Panc1 (cell line): Measurements from ENCODE around the gene FLVCR2. TPM values are rescaled to one million over a fixed set of nuclear protein-coding genes. Genes with fewer than 3 reads are reported as not detected.

Experiments used
- ATAC-seq: fragments of 200-7000 bp; cut with Tn5 transposase; 2 replicates; pipeline ENCODE4 v1.9.1; 2020; ENCODE audit warnings: mild to moderate bottlenecking, moderate library complexity
- BruUV-seq: library from RNA; stranded (reverse); fragments of 400-500 nt; replicated peaks from 2 replicates; lab custom pipeline; 2021; lab: Mats Ljungman, UMichigan
- CTCF ChIA-PET: fragments of 300-600 bp; sonication (Branson Sonifier 250); formaldehyde crosslinking; loops from one replicate; lab custom pipeline; 2022; ENCODE audit warnings: antibody characterized with exemption; lab: Charles Lee
- POLR2A ChIA-PET: fragments of 300-600 bp; sonication (Branson Sonifier 250); formaldehyde crosslinking; loops from one replicate; lab custom pipeline; 2022; ENCODE audit warnings: antibody characterized with exemption; lab: Charles Lee
- DNase-seq: peaks from one replicate; pipeline ENCODE4 v3.0.0-alpha.2; 2010; ENCODE audit warnings: low read depth, low spot score
- H3K27ac ChIP-seq: 2 replicates; pipeline ENCODE4 v1.5.1; 2011; ENCODE audit warnings: mild to moderate bottlenecking, low read length, inconsistent platforms
- H3K27me3 ChIP-seq: fragments of 200-500 bp; sonication (Bioruptor generic); 2 replicates; pipeline ENCODE4 v1.6.0; 2014; ENCODE audit warnings: low read length, inconsistent platforms; ENCODE audit not compliant: control insufficient read depth, insufficient read depth
- H3K36me3 ChIP-seq: fragments of 200-500 bp; sonication (Bioruptor generic); 2 replicates; pipeline ENCODE4 v1.5.1; 2014; ENCODE audit warnings: inconsistent platforms, mild to moderate bottlenecking, low read length, moderate library complexity; ENCODE audit not compliant: control insufficient read depth, insufficient read depth
- H3K4me1 ChIP-seq: 2 replicates; pipeline ENCODE4 v1.5.1; 2011; ENCODE audit warnings: inconsistent platforms, mild to moderate bottlenecking, low read length, moderate library complexity; ENCODE audit not compliant: control insufficient read depth, insufficient read depth
- H3K4me3 ChIP-seq, 2 experiments: 2 replicates each; pipeline ENCODE4 v1.5.1; 2011 to 2012; ENCODE audit warnings: low read depth in 2 of 2, low read length in 2 of 2, mild to moderate bottlenecking in 2 of 2, inconsistent platforms in 1 of 2, moderate library complexity in 1 of 2
- H3K9me3 ChIP-seq: fragments of 200-500 bp; sonication (Bioruptor generic); 2 replicates; pipeline ENCODE4 v1.5.1; 2014; ENCODE audit warnings: low read depth, mild to moderate bottlenecking, inconsistent platforms, low read length, moderate library complexity; ENCODE audit not compliant: control insufficient read depth, insufficient read depth
- CTCF ChIP-seq: fragments of 450-650 bp; IDR thresholded peaks from 2 replicates; pipeline ENCODE4 v1.5.1; 2017; ENCODE audit warnings: mild to moderate bottlenecking
- POLR2AphosphoS5 ChIP-seq: IDR thresholded peaks from 2 replicates; pipeline ENCODE4 v1.6.1; 2012; ENCODE audit warnings: mild to moderate bottlenecking, low read depth, low read length, moderate library complexity
- REST ChIP-seq, 2 experiments: IDR thresholded peaks; 2 replicates each; pipeline ENCODE4 v1.6.1; 2011 to 2012; ENCODE audit warnings: low read depth in 2 of 2, control low read depth in 1 of 2, low read length in 1 of 2, mild to moderate bottlenecking in 1 of 2, moderate library complexity in 1 of 2; ENCODE audit not compliant: insufficient read depth in 1 of 2
- SIN3A ChIP-seq: IDR thresholded peaks from 2 replicates; pipeline ENCODE4 v1.6.1; 2012; ENCODE audit warnings: low read depth, mild to moderate bottlenecking, low read length, moderate library complexity, borderline replicate concordance; ENCODE audit not compliant: insufficient read depth
- TCF7L2 ChIP-seq: IDR thresholded peaks from 2 replicates; pipeline ENCODE4 v1.6.1; 2011; ENCODE audit warnings: mild to moderate bottlenecking, low read depth, low read length, inconsistent platforms
- in situ Hi-C: cut with HindIII; loops from 2 replicates; pipeline ENCODE4 v1.10.0; 2016; ENCODE audit warnings: low sequenced_read_pairs, low pct_unique_long_range_greater_than_20kb
- intact Hi-C: fragments of 100-400 bp; cut with micrococcal nuclease; formaldehyde crosslinking; loops from one replicate; pipeline ENCODE4 v1.10.0; 2022; ENCODE audit not compliant: unreplicated experiment
- total RNA-seq: library from RNA; stranded (reverse); gene quantifications from one replicate; pipeline ENCODE4 v1.2.1, GENCODE V29; 2021; ENCODE audit not compliant: unreplicated experiment

FLVCR2 gene
- total RNA-seq, 1 experiment from 2014 or later = 9.7 TPM

GRCh38 chr14:75558440-75558839 is 20.0 kb upstream of the FLVCR2 start:
- intact Hi-C loops (no loop called here), in situ Hi-C loops (no loop called here)
- CTCF ChIA-PET = no interaction called here
- POLR2A ChIA-PET = no interaction called here
- H3K4me3 ChIP-seq = no peak overlapping the region
- H3K9me3 ChIP-seq = peaks cover 4% of the 10 kb centered on the region; the same call in 1 of the 2 replicates
- H3K4me1 ChIP-seq = peaks cover 4% of the 10 kb centered on the region; the same call in 1 of the 2 replicates
- TF ChIP-seq SIN3A = no peak
- no peak overlapping the region for H3K27ac ChIP-seq
- no peaks in the 10 kb centered on the region for H3K36me3 ChIP-seq
- no TSS peak for BruUV-seq
- DNase-seq (no peak), ATAC-seq (no peak)
- H3K27me3 ChIP-seq = no peaks in the 10 kb centered on the region

GRCh38 chr14:75559045-75559444 is 19.4 kb upstream of the FLVCR2 start:
- no peaks in the 10 kb centered on the region for H3K27me3 ChIP-seq
- peaks cover 4% of the 10 kb centered on the region; the same call in 1 of the 2 replicates for H3K9me3 ChIP-seq
- H3K4me1 ChIP-seq = peaks cover 4% of the 10 kb centered on the region; the same call in 1 of the 2 replicates
- TF ChIP-seq POLR2AphosphoS5 (no peak), TCF7L2 (no peak), REST (IDR thresholded peaks at IDR 0.05; ENCODE audit: insufficient read depth in 1 of 2, low read depth in 2 of 2, low read length in 1 of 2) (no peak), SIN3A (no peak), CTCF (no peak)
- ATAC-seq (no peak), DNase-seq (no peak)
- no peaks in the 10 kb centered on the region for H3K36me3 ChIP-seq
- no peak overlapping the region for H3K27ac ChIP-seq
- ChIA-PET CTCF (no interaction called here), POLR2A (no interaction called here)
- BruUV-seq = no TSS peak
- in situ Hi-C loops = no loop called here
- no peak overlapping the region for H3K4me3 ChIP-seq
- intact Hi-C loops = no loop called here

GRCh38 chr14:75559451-75560222 is 18.8 kb upstream of the FLVCR2 start:
- CTCF ChIA-PET = interaction anchor here (0.6 kb wide), 1 partner anchor 681 kb away, joined by 5 read pairs; no protein-coding TSS in a partner anchor
- ATAC-seq (no peak), DNase-seq (no peak)
- no peaks in the 10 kb centered on the region for H3K27me3 ChIP-seq
- no peak overlapping the region for H3K27ac ChIP-seq
- intact Hi-C loops (loop anchor here (2.0 kb wide), 1 partner anchor 253 kb away; no protein-coding TSS in a partner anchor), in situ Hi-C loops (no loop called here)
- no peaks in the 10 kb centered on the region for H3K36me3 ChIP-seq
- no peak for TF ChIP-seq CTCF
- TF ChIP-seq REST (IDR thresholded peaks at IDR 0.05; ENCODE audit: insufficient read depth in 1 of 2, low read depth in 2 of 2, low read length in 1 of 2) = no peak
- TF ChIP-seq POLR2AphosphoS5 = no peak
- TF ChIP-seq TCF7L2 = no peak
- TF ChIP-seq SIN3A = no peak
- H3K4me1 ChIP-seq = peaks cover 4% of the 10 kb centered on the region; the same call in 1 of the 2 replicates
- no TSS peak for BruUV-seq
- peaks cover 4% of the 10 kb centered on the region; the same call in 1 of the 2 replicates for H3K9me3 ChIP-seq
- POLR2A ChIA-PET = no interaction called here
- H3K4me3 ChIP-seq = no peak overlapping the region
